Measurements from ENCODE around the gene FAR2. TPM values are rescaled to one million over a fixed set of nuclear protein-coding genes. Genes with fewer than 3 reads are reported as not detected.
A peak's percentile ranks its signal among the peaks of the same experiment; 100 is the strongest.
"Not testable (repeated sequence)": the region's sequence is repeated elsewhere in the genome, so short reads cannot be mapped to it uniquely, and the experiment has no call there.

Gene FAR2
- 5.2 and 5.4 TPM in 2 replicates for total RNA-seq

- intact Hi-C loops (cut with micrococcal nuclease) = loop anchor here (1.0 to 5.0 kb wide), 2 partner anchors 46 to 233 kb away; partner anchors contain the start of gene ERGIC2
- no peaks in the 10 kb centered on the region for H3K9me3 Mint-ChIP-seq
- peak within 1 kb of the TSS; percentile 91 for H3K4me3 Mint-ChIP-seq
- peaks cover 31% of the 10 kb centered on the region for H3K27me3 Mint-ChIP-seq (ENCODE audit: insufficient read depth)
- H3K27ac Mint-ChIP-seq = peak within 1 kb of the TSS; percentile 93
- DNase-seq (ENCODE audit: low spot score) = peak; percentile 37
- peaks cover 2% of the 10 kb centered on the region for H3K36me3 Mint-ChIP-seq (ENCODE audit: low read depth)
- peaks cover 17% of the 10 kb centered on the region for H3K4me1 Mint-ChIP-seq (ENCODE audit: low read depth)
These were observed at the start of gene FAR2 for GRCh38 chr12:29148911-29149690. Gene FAR2, plus strand, starts transcription at chr12:29149278. Its CDS starts 121,172 bp downstream, at chr12:29270450.

GRCh38 chr12:29102741-29103140 lies 46.3 kb upstream of the FAR2 start:
- Mint-ChIP-seq H3K27ac (peak overlapping the region; percentile 52), H3K4me1 (ENCODE audit: low read depth) (peaks cover 31% of the 10 kb centered on the region), H3K36me3 (ENCODE audit: low read depth) (peaks cover 17% of the 10 kb centered on the region), H3K27me3 (ENCODE audit: insufficient read depth) (peaks cover 10% of the 10 kb centered on the region), H3K4me3 (peak overlapping the region; percentile 17), H3K9me3 (peaks cover 24% of the 10 kb centered on the region)
- no peak for DNase-seq (ENCODE audit: low spot score)
- intact Hi-C loops (cut with micrococcal nuclease) = loop anchor here (1.0 to 5.0 kb wide), 9 partner anchors 20 to 1770 kb away; partner anchors contain the start of genes BMAL2, CCDC91 and ERGIC2

GRCh38 chr12:29103539-29103974 lies 45.5 kb upstream of the FAR2 start:
- Mint-ChIP-seq H3K4me3 (peak overlapping the region; percentile 34), H3K36me3 (ENCODE audit: low read depth) (peaks cover 15% of the 10 kb centered on the region)

GRCh38 chr12:29104516-29104915 lies 44.6 kb upstream of the FAR2 start:
- DNase-seq (ENCODE audit: low spot score) = no peak
- H3K27me3 Mint-ChIP-seq (ENCODE audit: insufficient read depth) = peaks cover 8% of the 10 kb centered on the region
- intact Hi-C loops (cut with micrococcal nuclease) = loop anchor here (5.0 kb wide), 2 partner anchors 58 to 1772 kb away; partner anchors contain the start of gene BMAL2
- peak overlapping the region; percentile 59 for H3K27ac Mint-ChIP-seq
- H3K4me1 Mint-ChIP-seq (ENCODE audit: low read depth) = peaks cover 31% of the 10 kb centered on the region
- peaks cover 11% of the 10 kb centered on the region for H3K36me3 Mint-ChIP-seq (ENCODE audit: low read depth)
- H3K9me3 Mint-ChIP-seq = peaks cover 25% of the 10 kb centered on the region
- H3K4me3 Mint-ChIP-seq = no peak overlapping the region

More at GRCh38 chr12:29103539-29103974, 45.5 kb upstream of the FAR2 start:
- Mint-ChIP-seq H3K9me3 (peaks cover 23% of the 10 kb centered on the region), H3K27ac (peak overlapping the region; percentile 75), H3K4me1 (ENCODE audit: low read depth) (peaks cover 31% of the 10 kb centered on the region), H3K27me3 (ENCODE audit: insufficient read depth) (peaks cover 10% of the 10 kb centered on the region)
- DNase-seq (ENCODE audit: low spot score) = peak; percentile 58
- intact Hi-C loops (cut with micrococcal nuclease) = loop anchor here (1.0 to 5.0 kb wide), 9 partner anchors 21 to 1771 kb away; partner anchors contain the start of genes BMAL2, CCDC91 and ERGIC2

GRCh38 chr12:29110506-29111442 lies 38.3 kb upstream of the FAR2 start:
- Mint-ChIP-seq H3K27ac (no peak overlapping the region), H3K4me1 (ENCODE audit: low read depth) (peaks cover 8% of the 10 kb centered on the region), H3K36me3 (ENCODE audit: low read depth) (peaks cover 18% of the 10 kb centered on the region), H3K4me3 (no peak overlapping the region), H3K27me3 (ENCODE audit: insufficient read depth) (peaks cover 17% of the 10 kb centered on the region), H3K9me3 (peaks cover 51% of the 10 kb centered on the region)
- intact Hi-C loops (cut with micrococcal nuclease) = no loop called here
- DNase-seq (ENCODE audit: low spot score) = no peak

- intact Hi-C loops (cut with micrococcal nuclease) = no loop called here
These were observed 36.0 kb upstream of the FAR2 start for GRCh38 chr12:29113101-29113500.

GRCh38 chr12:29116414-29116813 lies 32.7 kb upstream of the FAR2 start:
- DNase-seq (ENCODE audit: low spot score) = no peak
- peaks cover 29% of the 10 kb centered on the region for H3K9me3 Mint-ChIP-seq
- H3K4me3 Mint-ChIP-seq = no peak overlapping the region
- peaks cover 19% of the 10 kb centered on the region for H3K27me3 Mint-ChIP-seq (ENCODE audit: insufficient read depth)
- intact Hi-C loops (cut with micrococcal nuclease) = no loop called here
- peaks cover 6% of the 10 kb centered on the region for H3K36me3 Mint-ChIP-seq (ENCODE audit: low read depth)
- H3K27ac Mint-ChIP-seq = no peak overlapping the region
- H3K4me1 Mint-ChIP-seq (ENCODE audit: low read depth) = no peaks in the 10 kb centered on the region

More at GRCh38 chr12:29113101-29113500, 36.0 kb upstream of the FAR2 start:
- DNase-seq (ENCODE audit: low spot score) = no peak
- Mint-ChIP-seq H3K4me3 (no peak overlapping the region), H3K27ac (no peak overlapping the region), H3K4me1 (ENCODE audit: low read depth) (peaks cover 8% of the 10 kb centered on the region), H3K36me3 (ENCODE audit: low read depth) (peaks cover 13% of the 10 kb centered on the region), H3K27me3 (ENCODE audit: insufficient read depth) (peaks cover 17% of the 10 kb centered on the region), H3K9me3 (peaks cover 45% of the 10 kb centered on the region)

- no peak for DNase-seq (ENCODE audit: low spot score)
- intact Hi-C loops (cut with micrococcal nuclease) = no loop called here
- Mint-ChIP-seq H3K27me3 (ENCODE audit: insufficient read depth) (peaks cover 6% of the 10 kb centered on the region), H3K4me3 (no peak overlapping the region), H3K9me3 (no peaks in the 10 kb centered on the region), H3K36me3 (ENCODE audit: low read depth) (no peaks in the 10 kb centered on the region), H3K27ac (no peak overlapping the region), H3K4me1 (ENCODE audit: low read depth) (no peaks in the 10 kb centered on the region)
These were observed 17.5 kb upstream of the FAR2 start for GRCh38 chr12:29131539-29131938.

- Mint-ChIP-seq H3K4me3 (no peak overlapping the region), H3K36me3 (ENCODE audit: low read depth) (no peaks in the 10 kb centered on the region), H3K27me3 (ENCODE audit: insufficient read depth) (peaks cover 6% of the 10 kb centered on the region), H3K4me1 (ENCODE audit: low read depth) (no peaks in the 10 kb centered on the region), H3K9me3 (no peaks in the 10 kb centered on the region), H3K27ac (no peak overlapping the region)
- intact Hi-C loops (cut with micrococcal nuclease) = no loop called here
- DNase-seq (ENCODE audit: low spot score) = no peak
These were observed 16.8 kb upstream of the FAR2 start for GRCh38 chr12:29132316-29132715.

GRCh38 chr12:29133181-29133580 lies 15.9 kb upstream of the FAR2 start:
- Mint-ChIP-seq H3K9me3 (no peaks in the 10 kb centered on the region), H3K4me3 (no peak overlapping the region), H3K27ac (no peak overlapping the region), H3K27me3 (ENCODE audit: insufficient read depth) (peaks cover 6% of the 10 kb centered on the region), H3K36me3 (ENCODE audit: low read depth) (no peaks in the 10 kb centered on the region), H3K4me1 (ENCODE audit: low read depth) (no peaks in the 10 kb centered on the region)
- intact Hi-C loops (cut with micrococcal nuclease) = no loop called here
- DNase-seq (ENCODE audit: low spot score) = no peak

GRCh38 chr12:29133680-29134079 lies 15.4 kb upstream of the FAR2 start:
- no peaks in the 10 kb centered on the region for H3K36me3 Mint-ChIP-seq (ENCODE audit: low read depth)
- H3K27ac Mint-ChIP-seq = no peak overlapping the region
- H3K27me3 Mint-ChIP-seq (ENCODE audit: insufficient read depth) = peaks cover 8% of the 10 kb centered on the region
- H3K9me3 Mint-ChIP-seq = no peaks in the 10 kb centered on the region
- intact Hi-C loops (cut with micrococcal nuclease) = no loop called here
- no peak overlapping the region for H3K4me3 Mint-ChIP-seq
- DNase-seq (ENCODE audit: low spot score) = no peak
- H3K4me1 Mint-ChIP-seq (ENCODE audit: low read depth) = no peaks in the 10 kb centered on the region

GRCh38 chr12:29138256-29138655 lies 10.8 kb upstream of the FAR2 start:
- H3K4me1 Mint-ChIP-seq (ENCODE audit: low read depth); H3K27ac Mint-ChIP-seq; H3K4me3 Mint-ChIP-seq; H3K9me3 Mint-ChIP-seq; H3K36me3 Mint-ChIP-seq (ENCODE audit: low read depth); intact Hi-C loops (cut with micrococcal nuclease); DNase-seq (ENCODE audit: low spot score): not testable (repeated sequence)
- peaks cover 14% of the 10 kb centered on the region for H3K27me3 Mint-ChIP-seq (ENCODE audit: insufficient read depth)
